Large intestine (tissue), 3 donors: ENCODE results near the gene CACNA1B. TPM values are rescaled to one million over a fixed set of nuclear protein-coding genes. Genes with fewer than 3 reads are reported as not detected.

ENCODE experiments used
- DNase-seq, 2 donors: peaks; one replicate each; pipeline versions ENCODE4 v3.0.0 to v3.0.0-alpha.2; 2013
- H3K27ac ChIP-seq: one replicate; pipeline ENCODE4 v1.5.1; 2013; ENCODE audit warnings: low read length
- H3K27me3 ChIP-seq: 2 replicates; pipeline ENCODE4 v1.6.1; 2013; ENCODE audit warnings: low read length; ENCODE audit not compliant: control insufficient read depth, insufficient read depth
- H3K36me3 ChIP-seq: 2 replicates; pipeline ENCODE4 v1.6.1; 2013; ENCODE audit warnings: low read length; ENCODE audit not compliant: control insufficient read depth, insufficient read depth
- H3K4me1 ChIP-seq: one replicate; pipeline ENCODE4 v1.6.1; 2013; ENCODE audit warnings: low read length; ENCODE audit not compliant: control insufficient read depth, insufficient read depth
- H3K4me3 ChIP-seq: one replicate; pipeline ENCODE4 v1.5.1; 2013; ENCODE audit warnings: low read length
- H3K9me3 ChIP-seq: one replicate; pipeline ENCODE4 v1.6.1; 2013; ENCODE audit warnings: mild to moderate bottlenecking, low read depth, low read length, moderate library complexity; ENCODE audit not compliant: control insufficient read depth
- WGBS: methylation state at CpG from one replicate; pipeline ENCODE4 v1.1.5; 2013; ENCODE audit warnings: low lambda C conversion rate; ENCODE audit not compliant: insufficient coverage; 5-methylcytosine and 5-hydroxymethylcytosine counted together
- polyA plus RNA-seq: library from polyadenylated mRNA; unstranded; fragments of 120-200 nt; gene quantifications from one replicate; pipeline ENCODE4 v1.2.1, GENCODE V29; 2013

CACNA1B gene
- polyA plus RNA-seq, 1 donor: 1.8 TPM

GRCh38 chr9:137907776-137908175, 30.2 kb downstream of the CACNA1B start:
- Histone ChIP-seq H3K27me3 (no peaks in the 10 kb centered on the region), H3K4me1 (no peaks in the 10 kb centered on the region), H3K4me3 (no peak overlapping the region), H3K27ac (no peak overlapping the region), H3K9me3 (no peaks in the 10 kb centered on the region), H3K36me3 (no peaks in the 10 kb centered on the region)
- no CpG with 5 or more reads among the region's 10 CpGs for WGBS
- no peak for DNase-seq

- Histone ChIP-seq H3K9me3 (no peaks in the 10 kb centered on the region), H3K27me3 (no peaks in the 10 kb centered on the region), H3K36me3 (no peaks in the 10 kb centered on the region), H3K4me3 (no peak overlapping the region), H3K27ac (no peak overlapping the region), H3K4me1 (no peaks in the 10 kb centered on the region)
- DNase-seq: no peak
- no CpG with 5 or more reads among the region's 3 CpGs for WGBS
Measured at GRCh38 chr9:137912671-137913070, 35.1 kb downstream of the CACNA1B start.

GRCh38 chr9:137913132-137913531, 35.5 kb downstream of the CACNA1B start:
- no CpG with 5 or more reads among the region's 7 CpGs for WGBS
- no peaks in the 10 kb centered on the region for H3K9me3 ChIP-seq
- DNase-seq: no peak
- H3K27me3 ChIP-seq: no peaks in the 10 kb centered on the region
- no peak overlapping the region for H3K27ac ChIP-seq
- H3K4me3 ChIP-seq: no peak overlapping the region
- H3K4me1 ChIP-seq: no peaks in the 10 kb centered on the region
- H3K36me3 ChIP-seq: no peaks in the 10 kb centered on the region

- no peak overlapping the region for H3K27ac ChIP-seq
- WGBS: 100% methylated on average over 1 of the region's 5 CpGs
- H3K36me3 ChIP-seq: no peaks in the 10 kb centered on the region
Measured at GRCh38 chr9:137913771-137914767, 36.5 kb downstream of the CACNA1B start.

GRCh38 chr9:137916540-137916939, 39.0 kb downstream of the CACNA1B start:
- no peak for DNase-seq
- Histone ChIP-seq H3K4me1 (no peaks in the 10 kb centered on the region), H3K27ac (no peak overlapping the region), H3K4me3 (no peak overlapping the region), H3K9me3 (no peaks in the 10 kb centered on the region), H3K36me3 (no peaks in the 10 kb centered on the region), H3K27me3 (no peaks in the 10 kb centered on the region)
- 90% methylated on average over 4 of the region's 11 CpGs for WGBS

More at GRCh38 chr9:137913771-137914767, 36.5 kb downstream of the CACNA1B start:
- Histone ChIP-seq H3K27me3 (no peaks in the 10 kb centered on the region), H3K9me3 (no peaks in the 10 kb centered on the region), H3K4me3 (no peak overlapping the region), H3K4me1 (no peaks in the 10 kb centered on the region)
- no peak for DNase-seq

GRCh38 chr9:137917116-137917515, 39.5 kb downstream of the CACNA1B start:
- H3K27me3 ChIP-seq: no peaks in the 10 kb centered on the region
- no peak overlapping the region for H3K4me3 ChIP-seq
- WGBS: no CpG with 5 or more reads among the region's 8 CpGs
- no peaks in the 10 kb centered on the region for H3K36me3 ChIP-seq
- no peak for DNase-seq
- no peaks in the 10 kb centered on the region for H3K9me3 ChIP-seq
- no peaks in the 10 kb centered on the region for H3K4me1 ChIP-seq
- H3K27ac ChIP-seq: no peak overlapping the region

GRCh38 chr9:137917795-137918194, 40.2 kb downstream of the CACNA1B start:
- Histone ChIP-seq H3K4me1 (no peaks in the 10 kb centered on the region), H3K27ac (no peak overlapping the region), H3K4me3 (no peak overlapping the region), H3K27me3 (no peaks in the 10 kb centered on the region), H3K36me3 (no peaks in the 10 kb centered on the region), H3K9me3 (no peaks in the 10 kb centered on the region)
- WGBS: no CpG with 5 or more reads among the region's 13 CpGs
- no peak for DNase-seq

GRCh38 chr9:137918331-137919094, 40.9 kb downstream of the CACNA1B start:
- Histone ChIP-seq H3K27me3 (no peaks in the 10 kb centered on the region), H3K4me3 (no peak overlapping the region), H3K9me3 (no peaks in the 10 kb centered on the region), H3K27ac (no peak overlapping the region), H3K36me3 (no peaks in the 10 kb centered on the region), H3K4me1 (no peaks in the 10 kb centered on the region)
- DNase-seq: no peak
- WGBS: 80% methylated on average over 1 of the region's 9 CpGs

GRCh38 chr9:137919095-137919465, 41.5 kb downstream of the CACNA1B start:
- Histone ChIP-seq H3K4me1 (no peaks in the 10 kb centered on the region), H3K9me3 (peaks cover under 1% of the 10 kb centered on the region), H3K27me3 (no peaks in the 10 kb centered on the region), H3K27ac (no peak overlapping the region), H3K36me3 (no peaks in the 10 kb centered on the region), H3K4me3 (no peak overlapping the region)
- no peak for DNase-seq
- 100% methylated on average over 1 of the region's 9 CpGs for WGBS

- H3K27me3 ChIP-seq: no peaks in the 10 kb centered on the region
- H3K27ac ChIP-seq: no peak overlapping the region
- H3K4me3 ChIP-seq: no peak overlapping the region
- DNase-seq: no peak
- H3K9me3 ChIP-seq: peaks cover 3% of the 10 kb centered on the region
- H3K4me1 ChIP-seq: no peaks in the 10 kb centered on the region
- WGBS: 100% methylated on average over 1 of the region's 15 CpGs
- H3K36me3 ChIP-seq: no peaks in the 10 kb centered on the region
Measured at GRCh38 chr9:137919649-137920141, 42.1 kb downstream of the CACNA1B start.
